ENCODE measurements around the gene SPACA9.
A peak's percentile ranks its signal among the peaks of the same experiment; 100 is the strongest.

SPACA9 gene

GRCh38 chr9:132864277-132864676 lies 14.4 kb upstream of the SPACA9 start:
- no peak for DNase-seq

GRCh38 chr9:132864691-132865090 lies 14.0 kb upstream of the SPACA9 start:
- DNase-seq: no peak

- no peak for DNase-seq
Observed at GRCh38 chr9:132866898-132867297, 11.8 kb upstream of the SPACA9 start.

- no peak for DNase-seq
Observed at GRCh38 chr9:132869266-132869665, 9.4 kb upstream of the SPACA9 start.

GRCh38 chr9:132873403-132873802 lies 5.3 kb upstream of the SPACA9 start:
- peak; percentile 40 for DNase-seq

GRCh38 chr9:132875159-132875558 lies 3.5 kb upstream of the SPACA9 start:
- DNase-seq: no peak

- no peak for DNase-seq
Observed at GRCh38 chr9:132876849-132877248, 1.8 kb upstream of the SPACA9 start.

GRCh38 chr9:132877458-132877823 lies 1.3 kb upstream of the SPACA9 start:
- DNase-seq: no peak

- DNase-seq: peak; percentile 79
Observed at GRCh38 chr9:132877824-132878694, 639 bp upstream of the SPACA9 start, which contains the start of gene AK8. Gene AK8 (minus strand): TSS chr9:132878284. CDS start chr9:132878255, 29 bp downstream.

GRCh38 chr9:132879457-132880323 lies 992 bp downstream of the SPACA9 start:
- DNase-seq: peak; percentile 17

- no peak for DNase-seq
Observed at GRCh38 chr9:132880324-132880661, 1.6 kb downstream of the SPACA9 start.

GRCh38 chr9:132881826-132882225 lies 3.1 kb downstream of the SPACA9 start:
- peak; percentile 11 for DNase-seq

- no peak for DNase-seq
Observed at GRCh38 chr9:132882616-132883015, 3.9 kb downstream of the SPACA9 start.

GRCh38 chr9:132883349-132884294 lies 4.9 kb downstream of the SPACA9 start:
- DNase-seq: no peak

GRCh38 chr9:132885720-132886333 lies 7.1 kb downstream of the SPACA9 start:
- no peak for DNase-seq

- no peak for DNase-seq
Observed at GRCh38 chr9:132886334-132886725, 7.6 kb downstream of the SPACA9 start.

- DNase-seq: no peak
Observed at GRCh38 chr9:132887181-132888120, 8.8 kb downstream of the SPACA9 start.

GRCh38 chr9:132888151-132888550 lies 9.5 kb downstream of the SPACA9 start:
- DNase-seq: no peak

GRCh38 chr9:132892400-132892799 lies 13.7 kb downstream of the SPACA9 start:
- no peak for DNase-seq

- DNase-seq: no peak
Observed at GRCh38 chr9:132894346-132894745, 15.6 kb downstream of the SPACA9 start.
